Activated CD8-positive, alpha-beta memory T cell treated with anti-CD3 and anti-CD28 coated beads, Interleukin-2, amount 50 U/mL, for 1 hour (primary cell): Measurements from ENCODE around the gene ZNRF4.
"Not testable (repeated sequence)": the region's sequence is repeated elsewhere in the genome, so short reads cannot be mapped to it uniquely, and the experiment has no call there.

Experiments
- DNase-seq: peaks from one replicate; pipeline ENCODE4 v3.0.0-alpha.2; 2020; ENCODE audit errors: extremely low read depth

Gene ZNRF4, protein sequence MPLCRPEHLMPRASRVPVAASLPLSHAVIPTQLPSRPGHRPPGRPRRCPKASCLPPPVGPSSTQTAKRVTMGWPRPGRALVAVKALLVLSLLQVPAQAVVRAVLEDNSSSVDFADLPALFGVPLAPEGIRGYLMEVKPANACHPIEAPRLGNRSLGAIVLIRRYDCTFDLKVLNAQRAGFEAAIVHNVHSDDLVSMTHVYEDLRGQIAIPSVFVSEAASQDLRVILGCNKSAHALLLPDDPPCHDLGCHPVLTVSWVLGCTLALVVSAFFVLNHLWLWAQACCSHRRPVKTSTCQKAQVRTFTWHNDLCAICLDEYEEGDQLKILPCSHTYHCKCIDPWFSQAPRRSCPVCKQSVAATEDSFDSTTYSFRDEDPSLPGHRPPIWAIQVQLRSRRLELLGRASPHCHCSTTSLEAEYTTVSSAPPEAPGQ

GRCh38 chr19:5455367-5456129 is at the start of gene ZNRF4:
ZNRF4 (plus strand) TSS chr19:5455417; CDS start chr19:5455492, 75 bp downstream.
- no peak for DNase-seq

GRCh38 chr19:5406198-5406597 is 49.0 kb upstream of the ZNRF4 start:
- DNase-seq, result not testable (repeated sequence)

DNA sequence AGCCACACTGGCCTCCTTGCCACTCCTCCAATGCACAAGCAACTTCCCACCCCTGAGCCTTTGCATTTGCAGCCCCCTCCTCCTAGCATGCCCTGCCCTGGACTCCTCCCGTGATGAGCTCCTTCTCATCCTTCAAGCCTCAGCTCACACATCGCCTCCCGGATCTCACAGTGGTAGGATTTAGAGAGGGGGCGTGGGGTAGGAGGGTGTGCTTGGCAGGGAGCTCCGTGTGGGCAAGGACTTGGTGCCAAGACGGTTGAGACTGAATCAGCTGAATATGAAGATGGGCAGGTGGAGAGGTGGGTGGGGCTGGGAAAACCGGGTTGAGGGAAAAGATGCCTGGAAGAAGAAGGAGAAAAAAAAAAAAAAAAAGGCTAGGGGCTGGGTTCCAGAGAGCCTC is 48.4 kb upstream of the ZNRF4 start:
- DNase-seq, result no peak

DNA sequence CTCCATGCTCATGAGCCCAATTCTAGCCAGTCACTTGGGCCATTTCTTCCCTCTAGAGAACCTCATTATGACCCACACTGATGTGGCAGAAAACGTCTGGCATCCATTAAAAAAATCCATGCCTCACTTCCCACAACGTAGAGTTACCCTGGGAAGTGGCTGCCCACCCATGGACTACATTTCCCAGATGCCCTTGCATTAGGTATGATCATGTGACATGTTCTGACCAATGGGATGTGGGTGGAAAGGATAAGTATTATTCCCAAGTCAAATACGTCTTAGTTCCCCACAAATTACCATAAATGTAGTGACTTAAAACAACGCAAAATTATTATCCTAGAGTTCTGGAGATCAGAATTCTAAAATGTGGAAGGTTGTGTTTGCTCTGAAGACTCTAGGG is 47.9 kb upstream of the ZNRF4 start:
- no peak for DNase-seq

- no peak for DNase-seq
Measured at GRCh38 chr19:5417495-5418436, 37.5 kb upstream of the ZNRF4 start.

DNA sequence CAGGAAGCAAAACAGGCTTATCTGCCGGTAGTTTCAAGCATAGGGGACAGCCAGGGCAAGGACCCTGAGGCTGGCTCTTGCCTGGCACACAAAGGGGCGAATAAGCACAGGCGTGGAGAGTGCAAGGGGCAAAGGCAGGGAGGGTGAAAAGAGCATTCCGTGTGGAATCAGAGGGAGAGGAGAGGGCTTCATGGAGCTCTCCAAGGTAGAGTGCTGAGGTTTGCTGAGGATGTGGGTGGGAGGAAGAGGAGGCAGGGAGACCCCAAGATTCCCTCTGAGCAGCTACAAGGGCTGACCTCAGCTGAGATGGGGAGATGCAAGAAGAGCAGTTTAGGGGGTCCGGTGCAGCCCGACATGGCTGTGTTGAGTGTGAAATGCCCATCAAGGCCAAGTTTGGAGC is 36.5 kb upstream of the ZNRF4 start:
- no peak for DNase-seq

GRCh38 chr19:5420953-5421352 is 34.3 kb upstream of the ZNRF4 start:
- DNase-seq, result no peak

DNA sequence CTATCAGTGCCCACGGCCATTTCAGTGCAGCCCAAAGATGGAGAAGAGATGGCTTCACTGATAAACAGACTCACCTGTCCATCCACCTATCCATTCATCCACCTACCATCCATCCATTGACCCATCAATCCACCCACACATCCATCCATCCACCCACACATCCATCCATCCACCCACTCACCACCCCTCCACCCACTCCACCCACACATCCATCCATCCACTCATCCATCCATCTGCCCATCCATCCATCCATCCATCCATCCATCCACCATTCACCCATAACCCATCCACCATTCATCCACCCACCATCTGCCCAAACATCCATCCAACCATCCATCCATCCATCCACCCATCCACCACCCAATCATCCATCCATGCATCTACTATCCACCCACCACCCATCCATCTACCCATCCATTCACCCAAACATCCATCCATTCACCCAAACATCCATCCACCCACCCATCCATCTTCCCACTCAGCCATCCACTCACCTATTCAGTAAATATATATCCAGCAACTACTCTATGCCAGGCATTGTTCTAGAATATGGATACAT is 31.6 kb upstream of the ZNRF4 start:
- no peak for DNase-seq

DNA sequence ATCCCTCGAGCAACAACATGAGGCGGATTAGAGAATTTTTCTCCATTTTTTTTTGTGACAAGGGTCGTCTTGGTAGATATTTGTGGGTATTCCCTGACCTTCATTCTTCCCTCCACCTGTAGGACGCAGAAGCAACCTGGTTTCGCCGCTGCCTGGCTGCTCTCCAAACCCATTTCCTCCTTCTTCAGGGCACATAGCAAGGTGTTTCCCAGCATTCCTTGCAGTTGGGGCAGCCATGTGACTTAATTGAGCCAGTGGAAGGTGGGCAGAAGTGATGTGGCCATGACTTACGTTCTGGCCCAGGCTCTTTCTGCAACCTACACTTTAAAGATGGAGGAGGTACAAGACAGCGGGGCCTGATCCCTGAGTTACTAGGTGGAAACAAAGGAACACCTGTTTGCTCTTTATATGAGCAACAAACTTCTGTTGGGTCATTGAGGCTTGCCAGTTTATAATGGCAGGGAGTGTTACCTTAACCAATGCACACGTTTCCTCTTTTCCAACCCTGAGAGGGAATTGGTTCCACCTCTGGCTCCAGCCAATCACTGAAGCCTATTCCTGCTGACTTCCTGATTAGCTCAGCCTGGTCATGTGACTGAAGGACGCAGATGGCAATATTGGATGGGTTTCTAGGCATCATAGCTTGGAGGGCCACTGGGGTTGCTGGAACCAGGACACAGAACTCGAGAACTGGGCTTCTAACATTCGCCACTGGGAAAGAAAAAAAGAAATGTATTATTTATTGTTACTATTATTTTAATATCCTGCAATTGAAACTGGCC is 30.8 kb upstream of the ZNRF4 start:
- no peak for DNase-seq

- DNase-seq, result no peak
Measured at GRCh38 chr19:5425260-5425659, 30.0 kb upstream of the ZNRF4 start.

- DNase-seq, result no peak
Measured at GRCh38 chr19:5430237-5430636, 25.0 kb upstream of the ZNRF4 start.

- DNase-seq, result no peak
Measured at GRCh38 chr19:5432687-5433086, 22.5 kb upstream of the ZNRF4 start.

- DNase-seq, result no peak
Measured at GRCh38 chr19:5434351-5434917, 20.8 kb upstream of the ZNRF4 start.

- no peak for DNase-seq
Measured at GRCh38 chr19:5434970-5435641, 20.1 kb upstream of the ZNRF4 start.

DNA sequence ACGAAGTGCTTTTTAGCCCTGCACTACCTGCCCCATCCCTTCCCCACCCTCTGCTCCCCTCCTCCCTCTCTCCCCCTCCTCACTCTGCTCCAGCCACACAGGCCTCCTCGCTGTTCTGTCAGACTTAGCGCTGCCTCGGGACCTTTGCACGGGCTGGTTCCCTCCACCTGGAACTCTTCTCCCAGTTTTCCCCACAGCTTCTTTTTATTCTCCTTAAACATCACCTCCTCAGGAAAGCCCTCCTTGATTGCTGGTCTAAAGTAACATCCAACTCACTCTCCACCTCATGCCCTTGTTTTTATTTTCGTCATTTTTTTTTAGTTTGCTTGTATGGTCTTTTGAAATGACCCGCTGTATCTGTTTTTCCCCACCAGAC is 19.6 kb upstream of the ZNRF4 start:
- no peak for DNase-seq

DNA sequence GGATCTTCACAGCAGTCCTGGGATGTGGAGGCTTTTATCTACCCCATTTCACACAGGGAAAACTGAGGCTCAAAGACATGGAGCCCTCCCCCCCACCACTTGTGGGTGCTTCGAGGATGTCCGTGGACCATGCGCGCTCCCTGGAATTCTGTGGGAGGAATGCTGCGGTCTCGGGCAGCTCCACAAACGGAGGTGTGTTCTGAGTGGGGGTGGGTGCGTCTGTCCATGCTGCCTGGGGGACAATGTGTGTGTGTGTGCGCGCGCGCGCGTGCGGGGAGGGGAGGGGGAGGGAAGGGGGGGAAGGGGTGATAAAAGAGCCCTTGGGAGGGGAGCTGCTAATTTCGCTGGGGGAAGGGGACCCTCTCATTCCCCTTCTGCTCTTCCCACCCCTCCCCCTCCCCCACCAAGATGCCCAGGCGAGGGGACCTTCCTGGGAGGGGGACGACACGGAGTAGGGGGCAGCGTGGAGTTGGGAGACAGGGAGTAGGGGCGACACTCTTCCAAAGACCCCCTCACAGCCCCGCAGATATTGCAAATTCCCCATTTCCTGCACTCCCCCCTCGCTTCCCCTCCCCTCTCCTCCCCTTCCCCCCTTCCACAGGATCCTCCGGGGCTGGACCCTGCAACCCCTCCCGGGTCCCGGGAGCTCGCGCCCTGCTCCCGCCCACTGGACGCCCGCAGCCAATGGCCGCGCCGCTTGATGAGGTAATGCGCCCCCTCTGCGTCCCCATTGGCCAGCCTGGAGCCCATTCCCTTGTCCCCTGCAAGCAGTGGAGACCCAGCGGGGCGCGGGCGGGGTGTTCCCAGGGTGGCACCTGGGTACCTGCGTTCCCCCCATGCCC is 18.9 kb upstream of the ZNRF4 start:
- no peak for DNase-seq

DNA sequence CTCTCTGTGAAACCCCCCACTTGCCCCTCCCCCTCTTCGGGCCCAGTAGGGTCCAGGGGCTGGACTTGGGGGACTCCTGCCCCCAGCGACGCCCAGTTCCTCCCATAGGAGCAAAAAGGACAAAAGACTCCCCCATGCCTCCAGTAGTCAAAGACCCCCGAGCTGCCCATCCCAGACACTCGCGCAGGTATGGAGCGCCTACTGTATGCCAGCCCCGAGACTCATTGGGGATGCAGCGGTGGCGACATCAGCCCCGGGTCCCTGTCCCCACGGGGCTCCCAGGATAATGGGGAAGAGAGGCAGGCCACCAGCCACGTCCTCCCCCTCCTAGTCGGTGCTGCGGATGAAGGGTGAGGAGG is 18.3 kb upstream of the ZNRF4 start:
- no peak for DNase-seq

DNA sequence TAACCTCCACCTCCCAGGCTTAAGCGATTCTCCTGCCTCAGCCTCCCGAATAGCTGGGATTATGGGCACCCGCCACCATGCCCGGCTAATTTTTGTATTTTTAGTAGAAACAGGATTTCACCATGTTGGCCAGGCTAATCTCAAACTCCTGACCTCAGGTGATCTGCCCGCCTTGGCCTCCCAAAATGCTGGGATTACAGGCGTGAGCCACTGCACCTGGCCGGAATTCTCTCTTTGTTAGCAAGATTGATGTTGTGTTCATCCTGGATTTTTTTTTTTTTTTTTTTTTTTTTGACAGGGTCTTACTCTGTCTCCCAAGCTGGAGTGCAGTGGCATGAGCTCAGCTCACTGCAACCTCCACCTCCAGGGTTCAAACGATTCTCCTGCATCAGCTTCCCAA is 16.5 kb upstream of the ZNRF4 start:
- DNase-seq, result not testable (repeated sequence)

DNA sequence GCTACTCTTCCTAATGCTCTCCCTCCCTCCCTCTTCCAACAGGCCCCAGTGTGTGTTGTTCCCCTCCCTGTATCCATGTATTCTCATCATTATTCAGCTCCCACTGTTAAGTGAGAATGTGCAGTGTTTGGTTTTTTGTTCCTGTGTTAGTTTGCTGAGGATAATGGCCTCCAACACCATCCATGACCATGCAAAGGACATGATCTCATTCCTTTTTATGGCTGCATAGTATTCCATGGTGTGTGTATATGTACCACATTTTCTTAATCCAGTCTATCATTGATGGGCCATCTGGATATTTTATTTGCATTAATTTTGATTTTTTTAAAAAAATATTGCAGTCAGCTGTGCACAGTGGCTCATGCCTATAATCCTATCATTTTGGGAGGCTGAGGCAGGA is 15.8 kb upstream of the ZNRF4 start:
- no peak for DNase-seq
